H9 (cell line): Measurements from ENCODE around the gene MZF1. TPM values are rescaled to one million over a fixed set of nuclear protein-coding genes. Genes with fewer than 3 reads are reported as not detected.
A peak's percentile ranks its signal among the peaks of the same experiment; 100 is the strongest.

Experiments
- DNase-seq: peaks from one replicate; pipeline ENCODE4 v3.0.0-alpha.2; 2017
- H2AFZ ChIP-seq: one replicate; pipeline ENCODE4 v1.6.1; 2013; ENCODE audit warnings: mild to moderate bottlenecking, low read length, control low read depth, moderate library complexity
- H2AK5ac ChIP-seq: 2 replicates; pipeline ENCODE4 v1.6.1; 2013; ENCODE audit warnings: low read length, control low read depth, mixed read lengths; ENCODE audit not compliant: insufficient read length
- H2BK120ac ChIP-seq: one replicate; pipeline ENCODE4 v1.6.1; 2013; ENCODE audit warnings: low read depth, mild to moderate bottlenecking, low read length, control low read depth, inconsistent platforms; ENCODE audit not compliant: poor library complexity, severe bottlenecking
- H2BK12ac ChIP-seq: 2 replicates; pipeline ENCODE4 v1.6.1; 2013; ENCODE audit warnings: low read length, control low read depth, mixed read lengths, low read depth; ENCODE audit not compliant: insufficient read length
- H2BK15ac ChIP-seq: 2 replicates; pipeline ENCODE4 v1.6.1; 2013; ENCODE audit warnings: low read depth, low read length, control low read depth
- H2BK20ac ChIP-seq: one replicate; pipeline ENCODE4 v1.6.1; 2013; ENCODE audit warnings: low read depth, mild to moderate bottlenecking, low read length, control low read depth, inconsistent platforms; ENCODE audit not compliant: poor library complexity, severe bottlenecking
- H2BK5ac ChIP-seq: 2 replicates; pipeline ENCODE4 v1.6.1; 2013; ENCODE audit warnings: low read length, control low read depth, mixed read lengths; ENCODE audit not compliant: insufficient read length
- H3K14ac ChIP-seq: 2 replicates; pipeline ENCODE4 v1.6.1; 2013; ENCODE audit warnings: low read length, control low read depth; ENCODE audit not compliant: insufficient read depth
- H3K18ac ChIP-seq: 2 replicates; pipeline ENCODE4 v1.6.1; 2013; ENCODE audit warnings: low read depth, mild to moderate bottlenecking, mixed read lengths, low read length, control low read depth; ENCODE audit not compliant: insufficient read length
- H3K23ac ChIP-seq: 2 replicates; pipeline ENCODE4 v1.6.1; 2013; ENCODE audit warnings: low read length, control low read depth, mixed read lengths, low read depth; ENCODE audit not compliant: insufficient read length
- H3K23me2 ChIP-seq: 2 replicates; pipeline ENCODE4 v1.6.1; 2013; ENCODE audit warnings: low read depth, mild to moderate bottlenecking, mixed read lengths, low read length, control low read depth; ENCODE audit not compliant: insufficient read length, poor library complexity, severe bottlenecking
- H3K27ac ChIP-seq: 2 replicates; pipeline ENCODE4 v1.5.1; 2013; ENCODE audit warnings: low read length, control low read depth, mixed read lengths, low read depth; ENCODE audit not compliant: insufficient read length
- H3K27me3 ChIP-seq: 2 replicates; pipeline ENCODE4 v1.6.1; 2013; ENCODE audit warnings: low read length, control low read depth, inconsistent platforms; ENCODE audit not compliant: insufficient read depth
- H3K4ac ChIP-seq: 2 replicates; pipeline ENCODE4 v1.6.1; 2013; ENCODE audit warnings: low read depth, mild to moderate bottlenecking, control low read depth, inconsistent platforms, low read length, moderate library complexity
- H3K4me1 ChIP-seq: 2 replicates; pipeline ENCODE4 v1.6.1; 2013; ENCODE audit warnings: low read length, control low read depth, inconsistent platforms; ENCODE audit not compliant: insufficient read depth
- H3K4me2 ChIP-seq: 2 replicates; pipeline ENCODE4 v1.6.1; 2013; ENCODE audit warnings: low read length, control low read depth, mixed read lengths; ENCODE audit not compliant: insufficient read length, insufficient read depth
- H3K56ac ChIP-seq: 2 replicates; pipeline ENCODE4 v1.6.1; 2013; ENCODE audit warnings: low read depth, mild to moderate bottlenecking, mixed read lengths, low read length, control low read depth; ENCODE audit not compliant: insufficient read length
- H3K79me1 ChIP-seq: 2 replicates; pipeline ENCODE4 v1.6.1; 2013; ENCODE audit warnings: low read depth, mild to moderate bottlenecking, moderate library complexity, low read length, control low read depth, inconsistent platforms; ENCODE audit not compliant: insufficient read depth, poor library complexity, severe bottlenecking
- H3K79me2 ChIP-seq: 2 replicates; pipeline ENCODE4 v1.6.1; 2013; ENCODE audit warnings: low read length, control low read depth, inconsistent platforms; ENCODE audit not compliant: insufficient read depth
- H3K9ac ChIP-seq: 2 replicates; pipeline ENCODE4 v1.6.1; 2013; ENCODE audit warnings: low read length, control low read depth, mixed read lengths; ENCODE audit not compliant: insufficient read length; ENCODE audit errors: extremely low read depth
- H3K9me3 ChIP-seq: one replicate; pipeline ENCODE4 v1.6.1; 2013; ENCODE audit warnings: low read depth, low read length, inconsistent platforms; ENCODE audit not compliant: control insufficient read depth
- H3T11ph ChIP-seq: one replicate; pipeline ENCODE4 v1.6.1; 2013; ENCODE audit warnings: mild to moderate bottlenecking, low read length, control low read depth, inconsistent platforms
- H4K20me1 ChIP-seq: one replicate; pipeline ENCODE4 v1.6.1; 2013; ENCODE audit not compliant: control insufficient read depth, insufficient read length, insufficient read depth
- H4K5ac ChIP-seq: 2 replicates; pipeline ENCODE4 v1.6.1; 2013; ENCODE audit warnings: low read depth, mild to moderate bottlenecking, mixed read lengths, low read length, control low read depth; ENCODE audit not compliant: insufficient read length
- H4K8ac ChIP-seq: replicated peaks from 2 replicates; pipeline ENCODE4 v1.6.1; 2013; ENCODE audit warnings: low read length, control low read depth, mixed read lengths, low read depth; ENCODE audit not compliant: insufficient read length
- H4K91ac ChIP-seq: 2 replicates; pipeline ENCODE4 v1.6.1; 2013; ENCODE audit warnings: low read depth, mild to moderate bottlenecking, moderate library complexity, mixed read lengths, low read length, control low read depth; ENCODE audit not compliant: insufficient read length
- H3K27ac Mint-ChIP-seq, 3 experiments: 2 replicates in 2 of 3; 3 replicates in 1 of 3; pipeline ENCODE4 v1.8.0; 2020 to 2021; ENCODE audit warnings: mixed read lengths in 3 of 3, mild to moderate bottlenecking in 1 of 3, moderate library complexity in 1 of 3
- H3K27me3 Mint-ChIP-seq: 2 replicates; pipeline ENCODE4 v1.8.0; 2021; ENCODE audit warnings: low read depth, mild to moderate bottlenecking, moderate library complexity, mixed read lengths
- H3K36me3 Mint-ChIP-seq, 3 experiments: 2 replicates in 2 of 3; 3 replicates in 1 of 3; pipeline ENCODE4 v1.8.0; 2020 to 2021; ENCODE audit warnings: low read depth in 3 of 3, mixed read lengths in 3 of 3; ENCODE audit not compliant: insufficient read depth in 1 of 3
- H3K4me1 Mint-ChIP-seq, 2 experiments: 2 replicates each; pipeline ENCODE4 v1.8.0; 2020; ENCODE audit warnings: mixed read lengths in 2 of 2
- H3K4me3 Mint-ChIP-seq, 2 experiments: 2 replicates in 1 of 2; 3 replicates in 1 of 2; pipeline ENCODE4 v1.8.0; 2020 to 2021; ENCODE audit warnings: mild to moderate bottlenecking in 2 of 2, mixed read lengths in 2 of 2, moderate library complexity in 1 of 2
- H3K9me3 Mint-ChIP-seq, 2 experiments: 2 replicates in 1 of 2; 3 replicates in 1 of 2; pipeline ENCODE4 v1.8.0; 2020; ENCODE audit warnings: mild to moderate bottlenecking in 2 of 2, mixed read lengths in 2 of 2, moderate library complexity in 1 of 2
- WGBS: extraction: QIAGEN DNeasy Blood & Tissue Kit; methylation state at CpG from one replicate; pipeline ENCODE4 v1.1.7; 2013; ENCODE audit warnings: missing lambda C conversion rate, low lambda C conversion rate, mixed read lengths; ENCODE audit not compliant: insufficient read length; ENCODE audit errors: extremely low coverage; 5-methylcytosine and 5-hydroxymethylcytosine counted together
- total RNA-seq: library from RNA; stranded (reverse); gene quantifications from 2 replicates; pipeline ENCODE4 v1.2.1, GENCODE V29; 2021
- TF ChIP-seq, protein P1 (sequence below): fragments of 200-600 bp; sonication (generic); conservative IDR thresholded peaks from 3 replicates; pipeline ENCODE4 v1.8.0; 2021; ENCODE audit warnings: antibody characterized with exemption, mild to moderate bottlenecking

MZF1 gene
- total RNA-seq, 1 experiment from 2014 or later = 23.6 TPM

DNA sequence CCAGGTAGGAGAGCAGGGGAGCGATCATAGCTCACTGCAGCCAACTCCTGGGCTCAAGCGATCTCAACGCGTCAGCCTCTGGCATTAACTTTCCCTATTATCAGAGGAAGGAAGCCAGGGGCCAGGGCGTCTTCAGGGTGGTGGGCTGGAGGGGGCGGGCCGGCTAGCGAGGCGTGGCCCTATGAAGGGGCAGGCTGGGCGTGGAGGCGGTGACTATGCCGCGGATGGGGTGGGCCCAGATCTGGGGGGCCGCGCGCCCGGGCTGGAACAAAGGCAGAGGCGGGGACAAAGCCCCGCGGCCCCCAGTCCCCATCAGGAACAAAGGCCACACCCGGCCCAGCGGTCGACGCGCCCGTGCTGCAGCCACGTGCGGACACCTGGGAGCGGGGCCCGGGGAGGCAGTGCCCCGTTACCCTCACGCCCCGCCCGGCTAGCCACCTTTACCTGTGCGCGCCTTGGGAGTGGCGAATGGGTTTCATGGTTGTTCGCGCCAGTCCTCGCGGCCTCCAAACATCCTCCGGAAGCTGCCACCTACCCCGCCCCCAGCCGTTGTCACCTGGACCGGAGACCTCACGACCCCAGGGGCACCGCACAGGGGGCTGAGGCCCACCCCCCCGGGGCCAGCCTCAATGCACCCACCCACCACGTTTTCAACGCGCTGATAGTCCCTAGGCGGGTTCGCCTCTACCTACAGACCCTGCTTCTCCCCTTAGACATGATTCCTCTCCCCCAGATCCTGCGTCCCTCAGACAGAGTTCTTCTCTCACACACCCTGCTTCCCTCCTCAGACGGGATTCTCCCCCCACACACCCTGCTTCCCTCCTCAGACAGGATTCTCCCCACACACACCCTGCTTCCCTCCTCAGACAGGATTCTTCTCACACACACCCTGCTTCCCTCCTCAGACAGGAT, 34.6 kb downstream of the MZF1 start:
- Histone ChIP-seq H3K27me3 (peaks cover 4% of the 10 kb centered on the region; the same call in 1 of the 2 replicates), H3K9me3 (no peaks in the 10 kb centered on the region), H3K56ac (no peak overlapping the region), H4K8ac (no peak overlapping the region), H3K4me1 (no peaks in the 10 kb centered on the region; the same call in 1 of the 2 replicates), H2BK12ac (no peak overlapping the region), H3K4me2 (peak overlapping the region; percentile 39), H3K27ac (peak overlapping the region; percentile 38), H2AFZ (no peak overlapping the region), H2BK20ac (no peak overlapping the region), H2AK5ac (no peak overlapping the region), H2BK120ac (no peak overlapping the region), H3K18ac (peak overlapping the region; percentile 76), H3K23ac (no peak overlapping the region), H2BK15ac (no peak overlapping the region), H3K23me2 (peaks cover 2% of the 10 kb centered on the region), H3K9ac (peak overlapping the region; percentile 23), H3T11ph (no peak overlapping the region), H4K91ac (no peak overlapping the region), H3K14ac (peak overlapping the region; percentile 46; the same call in 1 of the 2 replicates), H2BK5ac (no peak overlapping the region), H3K4ac (no peak overlapping the region), H3K79me2 (no peaks in the 10 kb centered on the region), H4K20me1 (no peaks in the 10 kb centered on the region), H3K79me1 (no peaks in the 10 kb centered on the region), H4K5ac (peak overlapping the region; percentile 3)
- Mint-ChIP-seq H3K4me1 (peaks cover 4 to 10% of the 10 kb centered on the region in 2 experiments), H3K4me3 (peak overlapping the region; percentile 62 to 76), H3K36me3 (no peaks in the 10 kb centered on the region), H3K9me3 (no peaks in the 10 kb centered on the region), H3K27me3 (peaks cover 35% of the 10 kb centered on the region), H3K27ac (peak overlapping the region; percentile 98 to 100 (median 99))
- TF ChIP-seq, protein P1, sequence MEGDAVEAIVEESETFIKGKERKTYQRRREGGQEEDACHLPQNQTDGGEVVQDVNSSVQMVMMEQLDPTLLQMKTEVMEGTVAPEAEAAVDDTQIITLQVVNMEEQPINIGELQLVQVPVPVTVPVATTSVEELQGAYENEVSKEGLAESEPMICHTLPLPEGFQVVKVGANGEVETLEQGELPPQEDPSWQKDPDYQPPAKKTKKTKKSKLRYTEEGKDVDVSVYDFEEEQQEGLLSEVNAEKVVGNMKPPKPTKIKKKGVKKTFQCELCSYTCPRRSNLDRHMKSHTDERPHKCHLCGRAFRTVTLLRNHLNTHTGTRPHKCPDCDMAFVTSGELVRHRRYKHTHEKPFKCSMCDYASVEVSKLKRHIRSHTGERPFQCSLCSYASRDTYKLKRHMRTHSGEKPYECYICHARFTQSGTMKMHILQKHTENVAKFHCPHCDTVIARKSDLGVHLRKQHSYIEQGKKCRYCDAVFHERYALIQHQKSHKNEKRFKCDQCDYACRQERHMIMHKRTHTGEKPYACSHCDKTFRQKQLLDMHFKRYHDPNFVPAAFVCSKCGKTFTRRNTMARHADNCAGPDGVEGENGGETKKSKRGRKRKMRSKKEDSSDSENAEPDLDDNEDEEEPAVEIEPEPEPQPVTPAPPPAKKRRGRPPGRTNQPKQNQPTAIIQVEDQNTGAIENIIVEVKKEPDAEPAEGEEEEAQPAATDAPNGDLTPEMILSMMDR = no peak
- WGBS = no CpG with 5 or more reads among the region's 55 CpGs
- peak; percentile 94 for DNase-seq
